Lower leg skin (tissue), 3 donors: Measurements from ENCODE around the gene ERMAP.

ENCODE experiments used
- CTCF ChIP-seq, 3 donors: fragments of 450-650 bp; IDR thresholded peaks; one replicate each; pipeline ENCODE4 v1.5.1; 2016; ENCODE audit warnings: antibody characterized with exemption in 3 of 3, mild to moderate bottlenecking in 3 of 3, moderate library complexity in 2 of 3
- POLR2A ChIP-seq, 2 donors: fragments of 450-650 bp; IDR thresholded peaks; one replicate each; pipeline ENCODE4 v1.6.1; 2016 to 2017; ENCODE audit warnings: antibody characterized with exemption in 2 of 2, mild to moderate bottlenecking in 1 of 2, moderate library complexity in 1 of 2

GRCh38 chr1:42776502-42776901 is 40.4 kb upstream of the ERMAP start:
- no peak for TF ChIP-seq CTCF (IDR thresholded peaks at IDR 0.05)
- no peak for TF ChIP-seq POLR2A (IDR thresholded peaks at IDR 0.05)
